ENCODE data around the gene CLDN19. TPM values are rescaled to one million over a fixed set of nuclear protein-coding genes. Genes with fewer than 3 reads are reported as not detected.

The CLDN19 gene
- total RNA-seq = not detected

- TF ChIP-seq, protein P1, sequence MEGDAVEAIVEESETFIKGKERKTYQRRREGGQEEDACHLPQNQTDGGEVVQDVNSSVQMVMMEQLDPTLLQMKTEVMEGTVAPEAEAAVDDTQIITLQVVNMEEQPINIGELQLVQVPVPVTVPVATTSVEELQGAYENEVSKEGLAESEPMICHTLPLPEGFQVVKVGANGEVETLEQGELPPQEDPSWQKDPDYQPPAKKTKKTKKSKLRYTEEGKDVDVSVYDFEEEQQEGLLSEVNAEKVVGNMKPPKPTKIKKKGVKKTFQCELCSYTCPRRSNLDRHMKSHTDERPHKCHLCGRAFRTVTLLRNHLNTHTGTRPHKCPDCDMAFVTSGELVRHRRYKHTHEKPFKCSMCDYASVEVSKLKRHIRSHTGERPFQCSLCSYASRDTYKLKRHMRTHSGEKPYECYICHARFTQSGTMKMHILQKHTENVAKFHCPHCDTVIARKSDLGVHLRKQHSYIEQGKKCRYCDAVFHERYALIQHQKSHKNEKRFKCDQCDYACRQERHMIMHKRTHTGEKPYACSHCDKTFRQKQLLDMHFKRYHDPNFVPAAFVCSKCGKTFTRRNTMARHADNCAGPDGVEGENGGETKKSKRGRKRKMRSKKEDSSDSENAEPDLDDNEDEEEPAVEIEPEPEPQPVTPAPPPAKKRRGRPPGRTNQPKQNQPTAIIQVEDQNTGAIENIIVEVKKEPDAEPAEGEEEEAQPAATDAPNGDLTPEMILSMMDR (IDR thresholded peaks at IDR 0.05) = no peak
- DNase-seq (ENCODE audit: low spot score) = no peak
- ATAC-seq (ENCODE audit: low FRiP score) = no peak
Measured at GRCh38 chr1:42739753-42740700, at the start of gene CLDN19. Gene CLDN19 (minus strand): TSS chr1:42740236. CDS start chr1:42740063, 173 bp downstream.

DNA sequence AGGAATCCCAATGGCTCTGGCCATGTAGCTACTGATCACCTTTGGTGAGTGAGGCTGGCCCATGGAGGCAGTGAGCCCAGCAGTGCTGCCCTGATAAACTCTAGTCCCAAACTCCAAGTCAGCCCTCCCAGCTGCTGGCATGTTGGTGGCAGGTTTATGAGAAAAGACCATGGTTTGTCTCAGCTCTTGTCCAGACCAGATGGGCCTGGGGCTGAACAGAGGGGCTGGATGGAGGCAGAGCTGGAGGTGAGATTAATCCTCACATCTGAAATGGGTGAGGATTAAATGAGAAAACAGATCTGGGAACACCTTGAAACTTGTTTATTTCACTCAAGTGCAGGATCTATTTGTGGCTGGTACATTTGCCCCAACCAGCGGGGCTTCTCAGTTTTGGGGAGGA is 48.0 kb upstream of the CLDN19 start:
- no peak for DNase-seq (ENCODE audit: low spot score)
- no peak for ATAC-seq (ENCODE audit: low FRiP score)
- TF ChIP-seq, protein P1 (IDR thresholded peaks at IDR 0.05) = no peak

DNA sequence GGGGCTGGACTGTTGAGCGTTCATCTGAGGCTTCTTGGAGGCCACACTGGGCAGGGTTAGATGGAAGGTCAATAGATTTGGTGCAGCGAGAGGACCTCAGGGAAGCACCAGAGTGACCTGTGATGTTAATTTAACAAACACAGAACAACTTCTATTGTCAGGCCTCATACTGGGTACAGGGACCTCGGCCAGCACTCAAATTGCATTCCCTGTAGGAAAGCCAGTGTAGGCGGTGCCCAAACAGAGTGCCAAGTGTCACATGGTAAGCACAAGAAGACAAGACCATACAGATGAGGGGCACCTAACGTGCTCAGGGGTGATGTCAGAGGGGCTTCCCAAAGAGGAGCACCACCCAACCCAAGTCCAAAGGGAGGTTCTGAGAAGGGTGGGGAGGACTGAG is 46.1 kb upstream of the CLDN19 start:
- no peak for ATAC-seq (ENCODE audit: low FRiP score)

GRCh38 chr1:42784946-42785693 is 45.1 kb upstream of the CLDN19 start, which contains the start of gene TMEM269:
Gene TMEM269 (plus strand): TSS chr1:42784991. CDS start chr1:42789894, 4,903 bp downstream.
- TF ChIP-seq, protein P1 (IDR thresholded peaks at IDR 0.05) = no peak
- DNase-seq (ENCODE audit: low spot score) (no peak), ATAC-seq (ENCODE audit: low FRiP score) (no peak)

More for the DNA sequence above, 46.1 kb upstream of the CLDN19 start:
- TF ChIP-seq, protein P1 (IDR thresholded peaks at IDR 0.05) = no peak
- no peak for DNase-seq (ENCODE audit: low spot score)

DNA sequence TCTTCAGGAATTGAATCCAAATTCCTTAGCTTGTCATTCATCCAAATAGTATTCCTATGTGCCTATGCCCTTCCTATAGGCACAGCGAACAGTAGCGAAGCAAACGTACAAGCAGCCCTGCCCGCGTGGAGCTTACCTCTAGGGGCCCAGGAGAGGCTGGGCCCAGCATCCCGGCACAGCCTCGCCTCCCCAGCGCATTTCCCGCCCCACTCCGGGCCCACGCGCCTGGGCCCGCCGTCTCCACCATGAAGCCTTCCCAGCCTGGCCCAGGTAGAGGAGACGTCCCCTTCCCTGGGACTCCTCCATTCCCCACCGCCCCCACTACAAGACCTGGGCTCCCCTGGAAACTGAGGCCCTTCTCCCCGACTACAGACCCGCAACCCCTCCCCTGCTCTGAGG is 44.5 kb upstream of the CLDN19 start:
- TF ChIP-seq, protein P1 (IDR thresholded peaks at IDR 0.05) = no peak

GRCh38 chr1:42783092-42783491 is 43.1 kb upstream of the CLDN19 start:
- TF ChIP-seq, protein P1 (IDR thresholded peaks at IDR 0.05) = no peak
- ATAC-seq (ENCODE audit: low FRiP score) = no peak
- no peak for DNase-seq (ENCODE audit: low spot score)

More for the DNA sequence above, 44.5 kb upstream of the CLDN19 start:
- ATAC-seq (ENCODE audit: low FRiP score) (no peak), DNase-seq (ENCODE audit: low spot score) (no peak)
